SK-N-SH (cell line): ENCODE data around the gene BICC1. TPM values are rescaled to one million over a fixed set of nuclear protein-coding genes. Genes with fewer than 3 reads are reported as not detected.

Experiments used
- CTCF ChIA-PET: fragments of 300-600, 350-600 bp; formaldehyde crosslinking; extraction: SDS; loops from one replicate; lab custom pipeline; 2021; lab: Yijun Ruan, JAX
- POLR2A ChIA-PET: fragments of 350-600 bp; sonication (Branson Sonifier 250); formaldehyde crosslinking; extraction: SDS; loops from one replicate; lab custom pipeline; 2020; ENCODE audit warnings: antibody characterized with exemption, inconsistent platforms; lab: Yijun Ruan, JAX
- DNase-seq: peaks from one replicate; pipeline ENCODE4 v3.0.0; 2012
- H2AFZ ChIP-seq: fragments of 200-600 bp; sonication (generic); 2 replicates; pipeline ENCODE4 v1.8.1; 2016; ENCODE audit warnings: antibody characterized with exemption, mild to moderate bottlenecking, low read depth
- H3F3A ChIP-seq: fragments of 200-600 bp; sonication (generic); replicated peaks from 2 replicates; pipeline ENCODE3; 2016; ENCODE audit warnings: antibody characterized with exemption, mild to moderate bottlenecking; ENCODE audit not compliant: insufficient read depth
- H3K27ac ChIP-seq, 2 experiments: fragments of 200-500 bp in 1 of 2; fragments of 200-600 bp in 1 of 2; sonication (Bioruptor generic) in 1 of 2; sonication (generic), shearing (Covaris generic) in 1 of 2; 2 replicates each; pipeline versions ENCODE4 v1.5.1 to v1.6.1; 2014 to 2016; ENCODE audit warnings: low read depth in 2 of 2, inconsistent platforms in 1 of 2, low read length in 1 of 2, mild to moderate bottlenecking in 1 of 2, mixed read lengths in 1 of 2
- H3K27me3 ChIP-seq: fragments of 200-600 bp; sonication (generic), shearing (Covaris generic); 2 replicates; pipeline ENCODE4 v1.6.1; 2016; ENCODE audit warnings: mixed run types; ENCODE audit not compliant: insufficient read depth
- H3K36me3 ChIP-seq, 2 experiments: fragments of 200-500 bp in 1 of 2; fragments of 200-600 bp in 1 of 2; sonication (Bioruptor generic) in 1 of 2; sonication (generic) in 1 of 2; replicated peaks in 1 of 2; 2 replicates each; pipeline versions ENCODE3 to v1.5.1; 2014 to 2016; ENCODE audit warnings: low read length in 1 of 2, mild to moderate bottlenecking in 1 of 2; ENCODE audit not compliant: insufficient read depth in 2 of 2, control insufficient read depth in 1 of 2
- H3K4me1 ChIP-seq, 2 experiments: fragments of 200-500 bp in 1 of 2; fragments of 200-600 bp in 1 of 2; sonication (Bioruptor generic) in 1 of 2; sonication (generic), shearing (Covaris generic) in 1 of 2; 2 replicates each; pipeline versions ENCODE4 v1.5.1 to v1.6.1; 2014 to 2016; ENCODE audit warnings: low read depth in 1 of 2, low read length in 1 of 2, mixed run types in 1 of 2; ENCODE audit not compliant: insufficient read depth in 2 of 2, control insufficient read depth in 1 of 2
- H3K4me2 ChIP-seq: fragments of 200-600 bp; sonication (generic), shearing (Covaris generic); 2 replicates; pipeline ENCODE4 v1.6.1; 2017; ENCODE audit warnings: mixed run types
- H3K4me3 ChIP-seq, 2 experiments: fragments of 200-500 bp in 1 of 2; fragments of 200-600 bp in 1 of 2; sonication (Bioruptor generic) in 1 of 2; sonication (generic), shearing (Covaris generic) in 1 of 2; 2 replicates each; pipeline versions ENCODE4 v1.5.1 to v1.8.1; 2014 to 2016; ENCODE audit warnings: low read depth in 2 of 2, inconsistent platforms in 1 of 2, low read length in 1 of 2, mild to moderate bottlenecking in 1 of 2, mixed read lengths in 1 of 2, moderate library complexity in 1 of 2
- H3K79me2 ChIP-seq: fragments of 200-600 bp; sonication (generic); 2 replicates; pipeline ENCODE4 v1.8.1; 2017; ENCODE audit warnings: mild to moderate bottlenecking; ENCODE audit not compliant: insufficient read depth
- H3K9ac ChIP-seq: fragments of 200-600 bp; sonication (generic); 2 replicates; pipeline ENCODE4 v1.6.1; 2017; ENCODE audit warnings: mixed run types
- H3K9me2 ChIP-seq: fragments of 200-600 bp; sonication (generic); 2 replicates; pipeline ENCODE4 v1.6.1; 2017; ENCODE audit warnings: mixed run types
- H3K9me3 ChIP-seq: fragments of 200-600 bp; sonication (generic); 2 replicates; pipeline ENCODE4 v1.6.1; 2017; ENCODE audit warnings: mixed run types, mild to moderate bottlenecking, moderate library complexity
- H4K20me1 ChIP-seq: fragments of 200-600 bp; sonication (generic); 2 replicates; pipeline ENCODE4 v1.6.1; 2017; ENCODE audit warnings: mild to moderate bottlenecking, mixed run types; ENCODE audit not compliant: insufficient read depth
- CTCF ChIP-seq: fragments of 200-600 bp; sonication (generic); IDR thresholded peaks from 2 replicates; pipeline ENCODE4 v1.6.1; 2017; ENCODE audit warnings: antibody characterized with exemption, mild to moderate bottlenecking, moderate library complexity
- EP300 ChIP-seq, 2 experiments: IDR thresholded peaks; 2 replicates each; pipeline versions ENCODE4 v1.4.0 to v1.6.1; 2012; ENCODE audit warnings: borderline replicate concordance in 1 of 2, low read depth in 1 of 2, low read length in 1 of 2
- FOSL2 ChIP-seq: IDR thresholded peaks from 2 replicates; pipeline ENCODE4 v1.4.0; 2012; ENCODE audit warnings: low read depth, mild to moderate bottlenecking, moderate library complexity, borderline replicate concordance
- FOXM1 ChIP-seq: IDR thresholded peaks from 2 replicates; pipeline ENCODE4 v1.4.0; 2012; ENCODE audit warnings: low read depth, mild to moderate bottlenecking
- GATA2 ChIP-seq: sonication (generic); formaldehyde crosslinking; IDR thresholded peaks from 2 replicates; pipeline ENCODE4 v1.5.0; 2020; ENCODE audit warnings: mild to moderate bottlenecking, missing genetic modification reagents
- IRF3 ChIP-seq: fragments of 150-350 bp; IDR thresholded peaks from 2 replicates; pipeline ENCODE4 v1.6.1; 2016; ENCODE audit warnings: mild to moderate bottlenecking, low read depth, low read length
- JUND ChIP-seq: IDR thresholded peaks from 2 replicates; pipeline ENCODE4 v1.4.0; 2012
- MAX ChIP-seq: IDR thresholded peaks from 2 replicates; pipeline ENCODE4 v1.4.0; 2012; ENCODE audit warnings: low read depth
- MEF2A ChIP-seq: IDR thresholded peaks from 2 replicates; pipeline ENCODE4 v1.4.0; 2012; ENCODE audit warnings: low read depth, borderline replicate concordance
- MXI1 ChIP-seq: IDR thresholded peaks from 2 replicates; pipeline ENCODE4 v1.6.1; 2012; ENCODE audit warnings: mild to moderate bottlenecking, low read depth, low read length, improper control_type of control experiment
- NFIC ChIP-seq: IDR thresholded peaks from 2 replicates; pipeline ENCODE4 v1.4.0; 2012; ENCODE audit warnings: borderline replicate concordance
- PBX3 ChIP-seq: IDR thresholded peaks from 2 replicates; pipeline ENCODE4; 2012
- POLR2AphosphoS5 ChIP-seq: IDR thresholded peaks from 2 replicates; pipeline ENCODE4 v1.6.1; 2012; ENCODE audit warnings: low read depth, low read length
- RAD21 ChIP-seq: IDR thresholded peaks from 2 replicates; pipeline ENCODE4 v1.6.1; 2012; ENCODE audit warnings: mild to moderate bottlenecking, low read length
- RFX5 ChIP-seq: IDR thresholded peaks from 2 replicates; pipeline ENCODE4 v1.6.1; 2012; ENCODE audit warnings: mild to moderate bottlenecking, improper control_type of control experiment, low read length
- RXRA ChIP-seq: IDR thresholded peaks from 2 replicates; pipeline ENCODE4 v1.4.0; 2012; ENCODE audit warnings: low read depth, mild to moderate bottlenecking, borderline replicate concordance
- SMC3 ChIP-seq: IDR thresholded peaks from 2 replicates; pipeline ENCODE4 v1.6.1; 2012; ENCODE audit warnings: low read depth, low read length, improper control_type of control experiment
- TAF1 ChIP-seq: IDR thresholded peaks from 2 replicates; pipeline ENCODE4 v1.6.1; 2012; ENCODE audit warnings: low read depth, mild to moderate bottlenecking, low read length, moderate library complexity, borderline replicate concordance
- TCF12 ChIP-seq: IDR thresholded peaks from 2 replicates; pipeline ENCODE4 v1.4.0; 2012
- TEAD4 ChIP-seq: IDR thresholded peaks from 2 replicates; pipeline ENCODE4 v1.4.0; 2012; ENCODE audit warnings: mild to moderate bottlenecking, borderline replicate concordance; ENCODE audit not compliant: insufficient read depth
- USF1 ChIP-seq: IDR thresholded peaks from 2 replicates; pipeline ENCODE4 v1.4.0; 2012; ENCODE audit warnings: low read depth, borderline replicate concordance
- YY1 ChIP-seq: IDR thresholded peaks from 2 replicates; pipeline ENCODE4 v1.4.0; 2012; ENCODE audit warnings: low read depth, mild to moderate bottlenecking
- polyA plus RNA-seq, 3 experiments: library from polyadenylated mRNA; depleted of rRNA; stranded (reverse); fragments of >200 nt; gene quantifications; 2 replicates each; pipeline ENCODE4 v1.2.3, GENCODE V29; 2012
- TF ChIP-seq, protein P1 (sequence below): IDR thresholded peaks from 2 replicates; pipeline ENCODE4 v1.4.0; 2012; ENCODE audit warnings: low read depth, borderline replicate concordance

Gene BICC1
- polyA plus RNA-seq, 1 of the 3 experiments (the other 2 are of a cell fraction), result 1.5 TPM

DNA sequence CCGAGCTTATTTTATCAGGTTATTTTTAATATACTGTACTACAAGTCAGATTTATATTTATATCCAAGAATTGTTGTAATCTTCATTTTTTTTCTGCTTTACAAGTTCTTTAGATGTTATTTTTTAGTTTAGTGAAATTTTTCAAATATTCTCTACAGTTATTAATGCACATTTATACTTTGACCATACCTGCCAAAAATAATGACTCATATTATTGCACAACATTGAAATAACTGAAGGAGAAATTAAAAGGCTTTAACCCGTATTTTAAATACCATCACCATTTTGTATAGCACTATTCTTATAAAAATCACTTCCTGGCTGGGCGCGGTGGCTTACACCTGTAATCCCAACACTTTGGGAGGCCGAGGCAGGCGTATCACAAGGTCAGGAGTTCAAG, 278.5 kb downstream of the BICC1 start (continued):
- no peak for TF ChIP-seq MXI1
- no peak for TF ChIP-seq PBX3
- TF ChIP-seq RXRA, result no peak
- no peak for TF ChIP-seq YY1
- peak; percentile 52; the same call in 1 of the 2 replicates for TF ChIP-seq FOSL2
- TF ChIP-seq TCF12, result no peak
- TF ChIP-seq TEAD4, result no peak
- TF ChIP-seq IRF3, result no peak
- no peak for TF ChIP-seq TAF1
- no peak for TF ChIP-seq USF1
- peak; percentile 31; the same call in 1 of the 2 replicates for TF ChIP-seq JUND
- TF ChIP-seq RAD21, result no peak

GRCh38 chr10:58795560-58795959, 282.9 kb downstream of the BICC1 start:
- ChIA-PET CTCF (interaction anchor here (0.7 to 1.3 kb wide), 3 partner anchors 157 to 470 kb away, joined by 3 to 6 read pairs (median 4); no protein-coding TSS in a partner anchor), POLR2A (interaction anchor here (0.7 kb wide), 1 partner anchor 21 kb away, joined by 3 read pairs; no protein-coding TSS in a partner anchor)
- no peak overlapping the region for H3K27ac ChIP-seq
- no peak overlapping the region for H3K4me3 ChIP-seq
- no peak overlapping the region for H3K9ac ChIP-seq
- H3K27me3 ChIP-seq, result no peaks in the 10 kb centered on the region
- no peaks in the 10 kb centered on the region for H4K20me1 ChIP-seq
- no peaks in the 10 kb centered on the region for H3K9me3 ChIP-seq
- no peak overlapping the region for H3K4me2 ChIP-seq
- H3K36me3 ChIP-seq, result peaks cover 8 to 15% of the 10 kb centered on the region in 2 experiments
- peaks cover 0 to 11% of the 10 kb centered on the region in 2 experiments; a peak in 3 of 4 replicates for H3K4me1 ChIP-seq
- H2AFZ ChIP-seq, result no peak overlapping the region
- DNase-seq, result no peak
- H3K79me2 ChIP-seq, result no peaks in the 10 kb centered on the region
- no peaks in the 10 kb centered on the region for H3K9me2 ChIP-seq
- H3F3A ChIP-seq, result no peaks in the 10 kb centered on the region
- TF ChIP-seq TEAD4 (no peak), USF1 (no peak), CTCF (no peak), EP300 (IDR thresholded peaks at IDR 0.05; ENCODE audit: borderline replicate concordance in 1 of 2, low read depth in 1 of 2, low read length in 1 of 2) (no peak), FOXM1 (no peak), POLR2AphosphoS5 (no peak), SMC3 (no peak), MEF2A (no peak), IRF3 (no peak), MAX (no peak), TCF12 (no peak), RFX5 (no peak), NFIC (no peak), GATA2 (CRISPR knock-in tag) (no peak)
- TF ChIP-seq, protein P1, sequence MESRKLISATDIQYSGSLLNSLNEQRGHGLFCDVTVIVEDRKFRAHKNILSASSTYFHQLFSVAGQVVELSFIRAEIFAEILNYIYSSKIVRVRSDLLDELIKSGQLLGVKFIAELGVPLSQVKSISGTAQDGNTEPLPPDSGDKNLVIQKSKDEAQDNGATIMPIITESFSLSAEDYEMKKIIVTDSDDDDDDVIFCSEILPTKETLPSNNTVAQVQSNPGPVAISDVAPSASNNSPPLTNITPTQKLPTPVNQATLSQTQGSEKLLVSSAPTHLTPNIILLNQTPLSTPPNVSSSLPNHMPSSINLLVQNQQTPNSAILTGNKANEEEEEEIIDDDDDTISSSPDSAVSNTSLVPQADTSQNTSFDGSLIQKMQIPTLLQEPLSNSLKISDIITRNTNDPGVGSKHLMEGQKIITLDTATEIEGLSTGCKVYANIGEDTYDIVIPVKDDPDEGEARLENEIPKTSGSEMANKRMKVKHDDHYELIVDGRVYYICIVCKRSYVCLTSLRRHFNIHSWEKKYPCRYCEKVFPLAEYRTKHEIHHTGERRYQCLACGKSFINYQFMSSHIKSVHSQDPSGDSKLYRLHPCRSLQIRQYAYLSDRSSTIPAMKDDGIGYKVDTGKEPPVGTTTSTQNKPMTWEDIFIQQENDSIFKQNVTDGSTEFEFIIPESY, result no peak
